ENCODE results near the gene KIF19. TPM values are rescaled to one million over a fixed set of nuclear protein-coding genes. Genes with fewer than 3 reads are reported as not detected.

Gene KIF19
- total and polyA plus RNA-seq, 2 of the 8 experiments (the other 6 are each of a cell fraction or from before 2014, with no cell fraction given): 0.52 to 0.77 TPM

GRCh38 chr17:74316220-74316619 is 9.8 kb upstream of the KIF19 start:
- H3K27me3 ChIP-seq (replicated peaks in 1 of 4; ENCODE audit: control insufficient read depth in 3 of 4, extremely low read depth in 1 of 4, insufficient read depth in 3 of 4, low read length in 3 of 4): no peaks in the 10 kb centered on the region; a peak in 1 of 7 replicates
- H3K4me3 ChIP-seq (ENCODE audit: extremely low read depth in 1 of 4, insufficient read depth in 2 of 4, low read depth in 3 of 4, low read length in 4 of 4): no peak overlapping the region
- H3K18ac ChIP-seq (ENCODE audit: extremely low read depth, low read length): no peak overlapping the region
- no peak overlapping the region for H4K8ac ChIP-seq (ENCODE audit: extremely low read depth, insufficient read depth, low read length)
- H4K5ac ChIP-seq (ENCODE audit: insufficient read length, low read depth, low read length): no peak overlapping the region
- H2BK15ac ChIP-seq (ENCODE audit: low read length): no peak overlapping the region
- no peaks in the 10 kb centered on the region for H3K79me1 ChIP-seq (ENCODE audit: low read depth, low read length)
- no peak overlapping the region for H2AK5ac ChIP-seq (ENCODE audit: low read depth, low read length)
- no peak overlapping the region for H3K4me2 ChIP-seq (ENCODE audit: insufficient read depth in 1 of 2, low read depth in 2 of 2, low read length in 2 of 2)
- peaks cover 4 to 5% of the 10 kb centered on the region in 2 experiments; a peak in 2 of 4 replicates for H3K9me3 ChIP-seq (ENCODE audit: insufficient read depth in 2 of 2, low read depth in 1 of 2, low read length in 1 of 2)
- TF ChIP-seq EP300 (IDR thresholded peaks at IDR 0.05; ENCODE audit: borderline replicate concordance in 1 of 2, low read depth in 2 of 2, low read length in 2 of 2) (no peak), CBX5 (IDR thresholded peaks at IDR 0.05; ENCODE audit: low read depth, low read length) (no peak), ATF3 (IDR thresholded peaks at IDR 0.05; ENCODE audit: insufficient read depth, low read depth, low read length) (no peak), CHD2 (IDR thresholded peaks at IDR 0.05; ENCODE audit: low read length) (no peak), SIN3A (conservative IDR thresholded peaks at IDR 0.05 in 1 of 2, IDR thresholded peaks at IDR 0.05 in 1 of 2; ENCODE audit: low read depth in 1 of 2, low read length in 2 of 2) (no peak), BACH1 (IDR thresholded peaks at IDR 0.05; ENCODE audit: low read length) (no peak)
- H3K14ac ChIP-seq (ENCODE audit: insufficient read length): no peak overlapping the region
- H2BK120ac ChIP-seq (replicated peaks; ENCODE audit: low read depth, low read length): no peak overlapping the region
- H3K27ac ChIP-seq (ENCODE audit: low read depth, low read length): no peak overlapping the region
- no peak overlapping the region for H3K56ac ChIP-seq (replicated peaks; ENCODE audit: insufficient read length, low read depth, low read length)
- no peak overlapping the region for H4K91ac ChIP-seq (replicated peaks; ENCODE audit: insufficient read length, low read length)
- CTCF ChIA-PET (ENCODE audit: partially characterized antibody): interaction anchor here (0.7 to 3.4 kb wide), 12 partner anchors 7 to 128 kb away, joined by 3 to 13 read pairs (median 4); partner anchors contain the start of gene BTBD17
- no peak overlapping the region for H3K4ac ChIP-seq (replicated peaks; ENCODE audit: insufficient read length, low read depth, low read length)
- WGBS, 2 experiments (ENCODE audit: extremely low coverage in 1 of 2, insufficient coverage in 1 of 2, insufficient read length in 1 of 2, insufficient replicate concordance in 2 of 2, low coverage in 1 of 2, low lambda C conversion rate in 2 of 2, missing lambda C conversion rate in 1 of 2): 70% methylated on average over 10 of the region's 10 CpGs; no CpG with 5 or more reads in 1 of the 2 experiments
- H4K20me1 ChIP-seq (replicated peaks in 1 of 2; ENCODE audit: control insufficient read depth in 1 of 2, insufficient read depth in 2 of 2, low read length in 2 of 2): no peaks in the 10 kb centered on the region
- no peaks in the 10 kb centered on the region for H3K23me2 ChIP-seq (ENCODE audit: low read depth, low read length)
- POLR2A ChIA-PET (ENCODE audit: partially characterized antibody): no interaction called here
- H2BK20ac ChIP-seq (ENCODE audit: low read length): no peak overlapping the region
- no peak overlapping the region for H3K23ac ChIP-seq (ENCODE audit: insufficient read length)
- FAIRE-seq (no peak), DNase-seq (ENCODE audit: low read depth in 1 of 2, low spot score in 2 of 2) (no peak)
- no peak overlapping the region for H2BK5ac ChIP-seq (ENCODE audit: low read depth, low read length)
- H3K9ac ChIP-seq (replicated peaks in 1 of 4; ENCODE audit: extremely low read depth in 1 of 4, low read depth in 3 of 4, low read length in 3 of 4): no peak overlapping the region
- no peaks in the 10 kb centered on the region for H3K79me2 ChIP-seq (ENCODE audit: control insufficient read depth in 1 of 2, insufficient read depth in 2 of 2, low read length in 2 of 2)
- H2BK12ac ChIP-seq (ENCODE audit: low read depth, low read length): no peak overlapping the region
- H3K36me3 ChIP-seq (ENCODE audit: control insufficient read depth in 2 of 4, insufficient read depth in 4 of 4, low read length in 3 of 4): no peaks in the 10 kb centered on the region
- H2AFZ ChIP-seq (ENCODE audit: low read length): no peak overlapping the region
- H3K4me1 ChIP-seq (replicated peaks in 1 of 4; ENCODE audit: control insufficient read depth in 3 of 4, insufficient read depth in 4 of 4, low read length in 3 of 4): no peaks in the 10 kb centered on the region

All from H1 (cell line).